HEK293T (cell line): ENCODE measurements around the gene TPCN1.
A peak's percentile ranks its signal among the peaks of the same experiment; 100 is the strongest.

Experiments
- CTCF ChIA-PET: fragments of 350-600 bp; formaldehyde crosslinking; extraction: SDS; loops from one replicate; lab custom pipeline; 2021; ENCODE audit warnings: antibody characterized with exemption, inconsistent platforms; lab: Yijun Ruan, JAX
- POLR2A ChIA-PET: fragments of 350-600 bp; formaldehyde crosslinking; extraction: SDS; loops from one replicate; lab custom pipeline; 2020; ENCODE audit warnings: antibody characterized with exemption, inconsistent platforms; lab: Yijun Ruan, JAX
- DNase-seq: peaks from one replicate; pipeline ENCODE4 v3.0.0; 2012; ENCODE audit warnings: mixed read lengths; ENCODE audit errors: extremely low spot score
- ARNT ChIP-seq: fragments of 450-650 bp; IDR thresholded peaks from 2 replicates; pipeline ENCODE4 v1.6.1; 2017; ENCODE audit warnings: mild to moderate bottlenecking
- BHLHE40 ChIP-seq: fragments of 450-650 bp; IDR thresholded peaks from 2 replicates; pipeline ENCODE4 v1.6.1; 2016; ENCODE audit warnings: mild to moderate bottlenecking, moderate library complexity, borderline replicate concordance
- CTBP1 ChIP-seq: fragments of 450-650 bp; IDR thresholded peaks from 2 replicates; pipeline ENCODE4 v1.6.1; 2016; ENCODE audit warnings: borderline replicate concordance
- ELF4 ChIP-seq: fragments of 450-650 bp; IDR thresholded peaks from 2 replicates; pipeline ENCODE4 v1.6.1; 2017; ENCODE audit warnings: antibody characterized with exemption
- FOXA1 ChIP-seq: fragments of 450-650 bp; IDR thresholded peaks from 2 replicates; pipeline ENCODE4 v1.6.1; 2016; ENCODE audit warnings: mild to moderate bottlenecking
- FOXK2 ChIP-seq: fragments of 450-650 bp; IDR thresholded peaks from 2 replicates; pipeline ENCODE4 v1.6.1; 2016; ENCODE audit warnings: mild to moderate bottlenecking
- FOXM1 ChIP-seq: fragments of 450-650 bp; IDR thresholded peaks from 2 replicates; pipeline ENCODE4 v1.6.1; 2017; ENCODE audit warnings: mild to moderate bottlenecking, borderline replicate concordance
- HDGF ChIP-seq: fragments of 450-650 bp; IDR thresholded peaks from 2 replicates; pipeline ENCODE4 v1.6.1; 2017; ENCODE audit warnings: antibody characterized with exemption, borderline replicate concordance
- L3MBTL2 ChIP-seq: fragments of 450-650 bp; conservative IDR thresholded peaks from 2 replicates; pipeline ENCODE4 v1.6.1; 2016; ENCODE audit warnings: mild to moderate bottlenecking
- LEF1 ChIP-seq: fragments of 450-650 bp; IDR thresholded peaks from 2 replicates; pipeline ENCODE4 v1.6.1; 2017; ENCODE audit warnings: mild to moderate bottlenecking, borderline replicate concordance
- NFRKB ChIP-seq: fragments of 450-650 bp; IDR thresholded peaks from 2 replicates; pipeline ENCODE4 v1.6.1; 2016; ENCODE audit warnings: mild to moderate bottlenecking, moderate library complexity
- PKNOX1 ChIP-seq: fragments of 450-650 bp; IDR thresholded peaks from 2 replicates; pipeline ENCODE4 v1.6.1; 2016
- SP1 ChIP-seq: fragments of 450-650 bp; IDR thresholded peaks from 2 replicates; pipeline ENCODE4 v1.6.1; 2017
- SUZ12 ChIP-seq: fragments of 450-650 bp; IDR thresholded peaks from 2 replicates; pipeline ENCODE4 v1.6.1; 2016; ENCODE audit warnings: mild to moderate bottlenecking
- TARDBP ChIP-seq: fragments of 450-650 bp; IDR thresholded peaks from 2 replicates; pipeline ENCODE4 v1.6.1; 2016
- ZNF384 ChIP-seq: fragments of 450-650 bp; IDR thresholded peaks from 2 replicates; pipeline ENCODE4 v1.6.1; 2016

Gene TPCN1

GRCh38 chr12:113190761-113191160, 30.5 kb upstream of the TPCN1 start:
- POLR2A ChIA-PET = no interaction called here
- CTCF ChIA-PET = no interaction called here
- DNase-seq = peak; percentile 48
- TF ChIP-seq PKNOX1 (no peak), ZNF384 (no peak), SUZ12 (no peak), FOXK2 (no peak), BHLHE40 (no peak), ARNT (no peak), FOXA1 (no peak), SP1 (no peak)

- POLR2A ChIA-PET = no interaction called here
- no peak for DNase-seq
Measured at GRCh38 chr12:113191227-113191626, 30.0 kb upstream of the TPCN1 start.

GRCh38 chr12:113194971-113195391, 26.3 kb upstream of the TPCN1 start:
- ChIA-PET CTCF (interaction anchor here (1.0 kb wide), 1 partner anchor 231 kb away, joined by 4 read pairs; no protein-coding TSS in a partner anchor), POLR2A (interaction anchor here (1.2 to 1.5 kb wide), 2 partner anchors 9 to 27 kb away, joined by 4 to 7 read pairs; partner anchors contain the start of genes DDX54, RITA1 and TPCN1)
- DNase-seq = no peak
- TF ChIP-seq ARNT = no peak
- TF ChIP-seq BHLHE40 = no peak
- TF ChIP-seq FOXK2 = no peak
- no peak for TF ChIP-seq NFRKB
- TF ChIP-seq FOXM1 = no peak
- TF ChIP-seq PKNOX1 = no peak
- TF ChIP-seq CTBP1 = no peak
- TF ChIP-seq ELF4 = no peak
- no peak for TF ChIP-seq SUZ12
- TF ChIP-seq SP1 = no peak
- TF ChIP-seq L3MBTL2 = no peak
- no peak for TF ChIP-seq LEF1

More at GRCh38 chr12:113191227-113191626, 30.0 kb upstream of the TPCN1 start:
- CTCF ChIA-PET = no interaction called here
- TF ChIP-seq FOXM1 (no peak), ARNT (no peak), CTBP1 (no peak), HDGF (no peak)

- DNase-seq = no peak
- POLR2A ChIA-PET = interaction anchor here (1.2 to 1.5 kb wide), 2 partner anchors 10 to 26 kb away, joined by 4 to 7 read pairs; partner anchors contain the start of genes DDX54, RITA1 and TPCN1
- TF ChIP-seq FOXK2 (no peak), SP1 (no peak), NFRKB (no peak), PKNOX1 (no peak), FOXA1 (no peak), TARDBP (no peak), L3MBTL2 (no peak), SUZ12 (no peak), BHLHE40 (no peak), CTBP1 (no peak), FOXM1 (no peak), HDGF (no peak)
- CTCF ChIA-PET = interaction anchor here (1.0 kb wide), 1 partner anchor 230 kb away, joined by 4 read pairs; no protein-coding TSS in a partner anchor
Measured at GRCh38 chr12:113195598-113195997, 25.7 kb upstream of the TPCN1 start.

- ChIA-PET CTCF (no interaction called here), POLR2A (interaction anchor here (0.9 kb wide), 1 partner anchor 11 kb away, joined by 3 read pairs; the partner anchor contains the start of genes DDX54 and RITA1)
- DNase-seq = no peak
- TF ChIP-seq SP1 (no peak), BHLHE40 (no peak), FOXK2 (no peak), PKNOX1 (no peak), ARNT (no peak), FOXA1 (no peak), FOXM1 (no peak)
Measured at GRCh38 chr12:113196582-113196981, 24.7 kb upstream of the TPCN1 start.

- DNase-seq = peak; percentile 72
- ChIA-PET POLR2A (interaction anchor here (0.9 kb wide), 1 partner anchor 12 kb away, joined by 3 read pairs; the partner anchor contains the start of genes DDX54 and RITA1), CTCF (interaction anchor here (0.6 kb wide), 3 partner anchors 99 to 855 kb away, joined by 3 read pairs; no protein-coding TSS in a partner anchor)
- TF ChIP-seq PKNOX1 (no peak), ZNF384 (peak; percentile 94)
Measured at GRCh38 chr12:113196990-113197389, 24.3 kb upstream of the TPCN1 start.
